GM19372 (cell line): ENCODE results near the gene HDGFL2.

Experiments used
- ATAC-seq: cut with Tn5 transposase; IDR thresholded peaks from one replicate; pipeline ENCODE4 v1.9.1; 2021; ENCODE audit warnings: mild to moderate bottlenecking, low read depth, moderate library complexity; ENCODE audit not compliant: unreplicated experiment

HDGFL2 gene

GRCh38 chr19:4464815-4465581, 7.1 kb upstream of the HDGFL2 start:
- ATAC-seq = no peak

GRCh38 chr19:4467835-4468234, 4.3 kb upstream of the HDGFL2 start:
- no peak for ATAC-seq

- peak; percentile 80 for ATAC-seq
Observed at GRCh38 chr19:4471403-4472173, 509 bp upstream of the HDGFL2 start.

- no peak for ATAC-seq
Observed at GRCh38 chr19:4473011-4473762, 1.1 kb downstream of the HDGFL2 start.

DNA sequence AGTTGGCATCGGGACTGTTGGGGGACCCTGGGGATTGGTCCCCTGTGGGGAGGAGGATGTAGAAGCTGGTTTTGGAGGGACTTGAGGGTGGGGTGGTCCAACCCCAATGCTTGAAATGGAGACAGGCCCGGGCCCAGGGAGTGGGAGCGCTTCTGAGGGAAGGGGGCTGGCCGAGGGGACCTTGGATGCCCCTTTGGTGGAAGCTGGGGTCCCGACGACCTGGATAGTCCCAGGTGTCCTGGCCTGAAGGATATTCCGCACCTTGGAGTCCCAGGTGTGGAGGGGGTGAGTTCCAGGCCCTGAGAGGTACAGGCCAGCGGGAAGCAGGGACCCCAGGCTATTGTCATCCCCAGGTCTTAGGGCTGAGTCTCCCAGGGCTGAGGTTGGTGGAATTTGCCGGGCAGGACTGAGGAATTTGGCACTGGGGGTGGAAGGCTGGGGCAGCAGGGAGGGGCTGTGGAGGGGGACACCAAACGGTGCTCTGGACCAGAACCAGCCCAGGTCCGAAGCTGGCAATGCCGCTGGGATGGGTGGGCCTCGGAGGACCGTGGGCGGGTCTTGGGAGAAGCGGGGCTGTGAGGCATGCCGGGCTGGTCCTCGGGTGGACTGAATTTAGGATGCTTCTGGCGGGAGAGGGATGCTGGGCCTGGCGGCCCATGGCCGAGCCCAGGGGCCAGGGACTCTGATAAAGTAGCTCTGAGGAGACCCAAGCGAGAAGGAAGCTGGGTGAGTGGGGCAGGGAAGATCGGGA, 1.8 kb downstream of the HDGFL2 start:
- ATAC-seq = no peak

GRCh38 chr19:4474514-4475022, 2.5 kb downstream of the HDGFL2 start:
- no peak for ATAC-seq

- no peak for ATAC-seq
Observed at GRCh38 chr19:4477034-4477801, 5.1 kb downstream of the HDGFL2 start.

GRCh38 chr19:4482721-4483364, 10.7 kb downstream of the HDGFL2 start:
- no peak for ATAC-seq

GRCh38 chr19:4483385-4483784, 11.3 kb downstream of the HDGFL2 start:
- ATAC-seq = no peak

DNA sequence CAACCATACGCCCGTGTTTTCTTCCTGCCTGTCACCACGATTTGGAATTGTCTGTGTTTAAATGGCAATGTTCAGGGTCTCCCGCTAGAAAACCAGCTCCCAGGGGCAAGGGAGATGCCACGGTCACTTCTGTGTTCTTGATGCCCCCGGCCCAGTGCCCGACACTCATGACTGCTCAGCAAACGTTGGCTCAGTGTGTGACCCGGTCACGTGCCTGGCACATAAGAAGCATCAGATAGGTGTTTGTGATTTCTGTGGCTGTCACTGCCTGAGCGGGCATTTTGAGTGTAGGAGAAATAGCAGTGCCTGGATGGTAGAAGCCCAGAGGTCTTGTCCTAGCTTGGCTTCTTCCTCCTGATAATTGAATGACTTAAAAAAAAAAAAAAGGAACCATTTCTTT, 15.5 kb downstream of the HDGFL2 start:
- ATAC-seq = no peak

DNA sequence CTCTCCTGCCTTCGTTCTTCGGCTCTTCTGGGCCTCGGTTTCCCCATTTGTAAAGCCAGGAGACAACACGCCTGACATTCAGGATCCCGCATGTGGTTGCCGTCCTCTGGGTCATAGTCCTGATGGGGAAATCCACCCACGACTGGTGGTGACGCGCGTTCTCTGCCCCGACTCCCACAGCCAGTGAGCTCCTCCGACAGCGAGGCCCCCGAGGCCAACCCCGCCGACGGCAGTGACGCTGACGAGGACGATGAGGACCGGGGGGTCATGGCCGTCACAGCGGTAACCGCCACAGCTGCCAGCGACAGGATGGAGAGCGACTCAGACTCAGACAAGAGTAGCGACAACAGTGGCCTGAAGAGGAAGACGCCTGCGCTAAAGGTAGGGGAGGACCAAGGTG, 16.4 kb downstream of the HDGFL2 start:
- ATAC-seq = no peak

- no peak for ATAC-seq
Observed at GRCh38 chr19:4491446-4491845, 19.3 kb downstream of the HDGFL2 start.

DNA sequence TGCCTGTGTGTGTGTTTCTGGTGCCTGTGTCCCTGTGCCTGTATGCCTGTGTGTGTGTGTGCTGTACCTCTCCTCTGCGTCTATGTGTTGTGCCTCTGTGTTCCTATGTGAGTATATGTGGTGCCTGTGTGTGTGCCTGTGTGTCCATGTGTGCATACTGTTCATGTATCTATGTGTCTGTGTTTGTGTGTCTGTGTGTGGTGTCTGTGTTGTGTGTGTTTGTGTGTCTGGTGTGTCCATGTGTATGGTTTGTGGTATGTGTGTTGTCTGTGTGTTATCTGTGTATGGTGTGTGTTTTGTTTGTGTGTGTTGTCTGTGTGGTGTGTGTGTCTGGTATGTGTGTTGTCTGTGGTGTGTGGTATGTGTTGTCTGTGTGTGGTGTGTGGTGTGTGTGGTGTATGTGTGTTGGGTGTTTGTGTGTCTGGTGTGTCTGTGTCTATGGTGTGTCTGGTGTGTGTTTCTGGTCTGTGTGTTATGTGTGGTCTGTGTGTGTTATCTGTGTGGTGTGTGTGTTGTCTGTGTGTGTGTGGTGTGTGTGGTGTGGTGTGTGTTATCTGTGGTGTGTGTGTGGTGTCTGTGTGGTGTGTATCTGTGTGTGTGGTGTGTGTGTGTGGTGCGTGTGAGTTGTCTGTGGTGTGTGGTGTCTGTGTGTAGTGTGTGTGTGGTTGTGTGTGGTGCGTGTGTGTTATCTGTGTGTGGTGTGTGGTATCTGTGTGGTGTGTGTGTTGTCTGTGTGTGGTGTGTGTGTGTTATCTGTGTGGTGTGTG, 20.4 kb downstream of the HDGFL2 start:
- no peak for ATAC-seq

- no peak for ATAC-seq
Observed at GRCh38 chr19:4493104-4493928, 21.2 kb downstream of the HDGFL2 start.

DNA sequence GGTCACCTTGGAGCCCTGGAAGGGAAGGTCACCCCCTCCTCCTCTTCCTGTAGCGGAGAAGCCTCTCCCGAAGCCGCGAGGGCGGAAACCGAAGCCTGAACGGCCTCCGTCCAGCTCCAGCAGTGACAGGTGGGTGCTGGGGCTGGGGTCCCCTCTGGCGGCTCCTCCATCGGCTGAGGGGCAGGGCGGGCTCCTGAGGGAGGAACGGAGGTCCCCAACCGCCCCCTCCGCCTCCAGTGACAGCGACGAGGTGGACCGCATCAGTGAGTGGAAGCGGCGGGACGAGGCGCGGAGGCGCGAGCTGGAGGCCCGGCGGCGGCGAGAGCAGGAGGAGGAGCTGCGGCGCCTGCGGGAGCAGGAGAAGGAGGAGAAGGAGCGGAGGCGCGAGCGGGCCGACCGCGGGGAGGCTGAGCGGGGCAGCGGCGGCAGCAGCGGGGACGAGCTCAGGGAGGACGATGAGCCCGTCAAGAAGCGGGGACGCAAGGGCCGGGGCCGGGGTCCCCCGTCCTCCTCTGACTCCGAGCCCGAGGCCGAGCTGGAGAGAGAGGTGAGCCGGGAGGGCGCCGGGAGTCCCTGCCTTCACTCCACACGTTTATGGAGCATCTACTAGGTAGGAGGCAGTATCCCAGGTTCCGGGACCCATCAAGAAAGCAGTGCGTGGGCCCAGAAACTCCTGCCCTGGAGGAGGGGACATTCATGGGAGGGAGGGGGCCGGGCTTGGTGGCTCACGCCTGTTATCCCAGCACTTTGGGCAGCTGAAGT, 22.0 kb downstream of the HDGFL2 start:
- ATAC-seq = no peak

- ATAC-seq = no peak
Observed at GRCh38 chr19:4494691-4495064, 22.6 kb downstream of the HDGFL2 start.

DNA sequence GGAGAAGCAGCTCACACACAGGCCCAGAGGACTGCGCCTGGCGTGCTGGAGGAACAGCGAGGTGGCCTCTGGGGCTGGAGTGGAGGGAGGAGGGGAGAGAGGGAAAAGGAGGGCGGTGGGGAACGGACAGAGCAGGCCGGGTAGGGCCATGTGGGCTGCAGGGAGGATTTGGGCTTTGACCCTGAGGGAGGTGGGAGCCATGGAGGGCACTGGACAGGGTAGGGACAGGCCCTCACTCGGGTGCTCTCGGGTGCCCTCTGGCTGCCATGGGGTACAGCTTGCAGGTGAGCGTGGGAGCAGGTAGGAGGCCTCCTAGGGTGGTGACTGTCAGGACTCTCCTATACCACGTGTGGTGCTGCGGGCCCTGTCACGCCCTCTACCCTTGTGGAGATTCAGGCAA, 23.4 kb downstream of the HDGFL2 start:
- ATAC-seq = no peak
